Islet of Langerhans (tissue), 1 donor: ENCODE measurements around the gene FGD5.
"Not testable (repeated sequence)": the region's sequence is repeated elsewhere in the genome, so short reads cannot be mapped to it uniquely, and the experiment has no call there.

ENCODE experiments used
- FAIRE-seq: peaks from one replicate; lab custom pipeline; 2011; peaks lifted over from hg19 to GRCh38; lab: Jason Lieb, UNC

FGD5 gene

DNA sequence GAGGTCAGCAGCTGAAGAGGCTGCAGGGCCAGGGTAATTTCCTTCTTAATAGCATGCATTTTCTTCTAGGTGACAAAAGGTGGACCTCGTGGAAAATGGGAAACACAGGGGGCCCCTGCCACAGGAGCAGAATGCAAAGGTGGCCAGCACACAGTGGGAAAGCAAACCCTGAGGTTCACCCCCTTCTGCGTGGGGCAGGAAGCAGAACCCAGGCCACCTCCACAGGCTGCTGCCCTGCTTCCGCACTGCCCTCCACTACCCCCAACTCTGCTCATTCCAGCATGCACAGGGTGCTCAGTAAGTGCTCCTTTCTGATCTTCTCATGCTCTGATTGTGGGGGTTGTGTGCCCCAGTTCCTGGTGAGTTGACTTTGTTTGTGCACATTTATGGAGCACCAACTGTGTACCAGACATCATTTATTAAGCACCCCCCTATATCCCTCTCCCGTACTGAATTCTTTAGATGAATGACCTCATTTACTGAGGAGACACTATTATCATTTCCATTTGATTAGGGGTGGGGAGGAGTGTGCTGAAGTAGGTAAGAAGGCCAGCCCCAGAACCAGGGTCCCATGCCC, 12.7 kb upstream of the FGD5 start:
- FAIRE-seq: no peak

DNA sequence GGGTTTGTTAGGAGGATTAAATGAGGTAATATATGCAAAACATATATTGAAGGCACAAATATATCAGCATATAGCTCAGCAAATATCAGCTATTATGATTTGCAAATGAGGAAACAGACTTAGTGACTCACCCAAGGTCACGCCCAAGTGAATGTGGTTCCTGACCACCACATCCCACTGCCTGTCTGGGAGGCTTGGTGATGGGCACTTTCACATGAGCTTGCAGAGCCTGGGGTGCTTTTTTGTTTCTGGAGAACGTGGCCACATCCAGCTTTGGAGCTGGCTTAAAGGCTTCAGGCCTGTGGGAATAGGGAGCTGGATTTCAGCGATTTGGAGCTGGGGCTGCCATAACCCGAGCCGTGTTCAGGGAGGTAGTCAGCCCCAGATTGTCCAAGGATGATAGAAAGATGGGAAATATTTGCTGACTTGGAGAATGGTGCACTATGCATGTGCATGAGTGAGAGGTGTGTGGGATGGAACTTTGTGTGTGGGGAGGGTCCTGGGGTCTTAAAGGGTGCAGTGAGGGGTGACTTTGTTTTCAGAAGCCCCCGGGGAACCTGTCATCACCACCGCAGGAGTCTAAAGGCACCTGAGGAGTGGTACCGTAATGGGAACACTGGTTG, 12.0 kb upstream of the FGD5 start:
- FAIRE-seq: no peak

DNA sequence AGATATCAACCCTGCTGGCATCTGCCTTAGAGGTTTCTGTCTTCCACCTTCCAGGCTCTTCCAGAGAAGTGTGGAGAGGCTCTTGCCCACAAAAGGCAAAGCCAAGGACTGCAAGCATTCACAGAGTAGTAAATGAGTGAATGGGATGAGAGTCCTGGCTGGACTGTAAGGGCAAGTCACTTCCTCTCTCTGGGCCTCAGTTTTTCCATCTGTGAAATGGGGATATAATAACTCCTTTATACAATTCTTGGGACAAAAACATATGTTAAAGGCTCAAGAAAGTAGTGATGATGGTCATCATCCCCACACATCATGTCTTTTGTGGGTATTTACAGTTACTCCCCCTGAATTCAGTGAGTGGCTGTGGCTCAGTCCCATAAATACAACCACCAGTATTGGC, 10.7 kb upstream of the FGD5 start:
- no peak for FAIRE-seq

DNA sequence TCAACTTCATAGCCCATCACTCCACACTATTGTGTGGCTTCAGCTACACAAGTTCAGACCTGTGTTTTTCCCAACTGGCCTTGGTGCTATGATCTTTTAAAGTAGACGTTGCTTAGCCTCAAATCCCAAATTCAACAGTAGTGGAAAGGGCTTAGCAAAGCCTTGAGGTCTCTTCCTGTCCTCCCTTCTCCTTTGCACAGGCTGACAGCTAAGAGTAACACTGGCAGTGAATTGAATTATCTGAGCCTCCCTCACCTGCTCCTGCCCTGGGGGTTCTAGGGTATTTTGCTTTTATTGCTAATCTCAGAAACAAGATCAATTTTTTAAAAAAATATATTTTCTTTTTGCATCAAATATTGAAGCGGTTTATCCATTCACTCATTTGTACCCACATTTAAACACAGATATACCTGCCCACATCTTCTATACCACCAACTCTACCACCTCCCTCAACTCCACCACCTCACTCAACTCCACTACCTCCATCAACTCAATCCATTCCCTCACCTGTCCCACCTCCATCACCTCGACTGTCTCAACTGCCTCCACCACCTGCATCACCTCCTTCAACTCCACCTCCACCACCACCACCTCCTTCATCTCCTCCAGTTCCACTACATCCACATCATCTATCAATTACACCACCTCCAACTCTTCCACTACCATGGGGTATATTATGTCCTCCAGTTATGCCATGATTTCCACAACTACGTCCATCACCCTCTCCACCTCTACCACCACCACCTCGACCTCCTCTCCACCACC, 10.1 kb upstream of the FGD5 start:
- no peak for FAIRE-seq

DNA sequence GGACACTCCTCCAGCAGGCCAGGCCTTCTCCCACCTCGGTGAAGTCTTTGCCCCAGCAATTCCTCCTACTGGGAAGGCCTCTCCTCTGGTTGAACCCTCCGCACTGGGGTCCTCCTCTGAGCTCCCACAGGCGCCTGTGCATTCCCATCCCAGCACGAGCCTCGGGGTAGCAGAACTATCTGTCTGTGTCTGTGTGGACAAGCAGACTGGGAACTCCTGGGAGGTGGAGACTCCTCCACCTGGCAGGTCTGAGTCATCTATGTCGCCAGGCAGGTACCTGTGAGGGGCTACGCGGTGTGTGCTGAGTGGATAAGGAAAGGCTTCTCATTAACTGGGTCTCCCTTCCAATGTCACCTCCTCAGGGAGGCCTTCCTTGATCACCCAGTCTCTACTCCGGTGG, 9.2 kb upstream of the FGD5 start:
- not testable (repeated sequence) for FAIRE-seq

DNA sequence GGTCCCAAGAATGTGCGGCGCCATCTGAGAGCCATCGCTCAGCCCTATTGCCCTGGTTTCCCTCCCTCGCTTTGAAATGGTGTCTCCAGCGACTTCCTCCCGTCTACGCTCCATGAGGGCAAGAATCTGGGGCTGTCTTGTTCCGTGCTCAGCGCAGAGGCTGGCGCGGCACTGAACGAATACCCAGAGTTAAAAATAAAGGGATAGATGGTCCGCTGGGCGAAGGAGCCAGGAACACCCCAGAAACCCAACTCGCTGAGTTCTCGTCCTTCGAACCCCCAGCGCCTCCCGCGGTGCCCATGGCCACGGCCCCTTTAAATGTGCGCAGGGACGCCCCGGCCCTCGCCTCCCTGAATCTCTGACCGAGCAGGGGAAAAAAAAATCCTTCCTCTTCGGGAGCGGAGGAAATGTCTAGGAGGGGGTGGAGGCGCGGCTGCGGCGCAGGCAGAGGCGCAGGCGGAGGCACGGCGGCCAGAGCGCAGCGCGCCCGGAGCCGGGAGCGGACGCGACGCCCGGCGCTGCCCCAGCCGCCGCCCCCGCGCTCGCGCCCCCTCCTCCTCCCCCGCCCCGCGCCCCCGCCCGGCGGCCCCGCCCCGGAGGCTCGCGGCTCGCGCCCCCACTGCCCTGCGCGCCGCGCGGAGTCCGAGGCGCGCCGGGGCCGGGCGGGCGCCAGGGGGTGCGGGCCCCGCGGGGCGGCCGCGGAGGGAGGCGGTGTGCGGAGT, 8.5 kb upstream of the FGD5 start:
- FAIRE-seq: no peak

DNA sequence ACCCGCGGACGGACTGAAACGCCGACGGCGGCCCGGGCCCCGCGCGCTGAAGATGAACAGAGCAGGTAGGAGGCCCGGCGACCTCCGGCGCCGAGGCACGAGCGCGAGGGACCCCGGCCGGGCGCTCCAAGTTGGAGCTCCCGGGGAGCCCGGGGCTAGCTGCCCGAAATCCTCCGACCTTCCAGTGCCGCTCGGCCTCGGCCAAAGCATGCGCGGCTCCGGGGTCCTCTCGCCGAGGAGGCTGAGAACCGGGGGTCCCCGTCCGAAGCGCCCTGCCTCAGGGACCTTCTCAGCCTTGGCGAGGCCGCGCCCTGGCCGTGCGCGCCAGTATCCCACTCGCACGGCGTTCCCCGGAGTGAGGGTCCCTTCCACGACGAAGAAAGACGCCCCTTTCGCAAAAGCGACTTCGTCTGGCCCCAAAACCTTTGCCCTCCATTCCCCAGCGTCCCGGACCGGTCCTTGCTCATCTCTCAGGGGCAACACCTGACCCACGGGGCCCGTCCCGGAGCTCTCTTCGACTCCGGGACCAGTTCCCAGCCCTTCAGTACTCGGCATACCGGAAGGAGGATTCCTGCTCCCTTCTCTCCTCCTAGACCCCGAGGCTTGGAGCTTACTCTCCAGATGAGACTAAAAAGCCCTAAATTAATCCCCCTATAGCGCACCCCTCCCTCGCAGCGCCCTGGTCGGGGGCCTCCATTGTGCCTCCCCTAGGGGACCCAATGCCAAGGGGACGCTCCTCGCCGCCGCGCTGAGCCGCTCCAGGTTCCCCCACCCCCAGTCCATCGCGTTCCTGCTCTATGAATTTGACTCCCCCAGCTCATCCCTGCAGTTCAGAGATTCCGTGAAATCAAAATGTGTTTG, 7.7 kb upstream of the FGD5 start:
- FAIRE-seq: no peak

DNA sequence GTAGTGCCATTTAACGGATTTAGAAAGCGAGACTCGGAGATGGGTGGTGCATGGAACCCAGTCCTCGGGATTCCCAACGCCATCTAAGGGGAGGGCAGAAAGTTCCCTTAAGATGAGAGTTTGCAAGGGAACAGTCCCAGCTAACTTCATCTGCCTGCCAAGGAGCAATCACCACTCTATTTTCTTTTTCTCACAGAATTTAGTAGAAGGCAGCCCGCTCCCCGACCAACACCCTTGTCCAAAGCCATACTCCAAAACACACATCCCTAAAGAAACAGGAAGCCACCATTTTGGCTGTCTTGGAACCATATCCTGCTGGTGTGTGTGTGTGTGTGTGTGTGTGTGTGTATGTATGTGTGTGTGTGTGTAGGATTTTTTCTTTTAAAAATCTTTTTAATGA, 7.1 kb upstream of the FGD5 start:
- no peak for FAIRE-seq

DNA sequence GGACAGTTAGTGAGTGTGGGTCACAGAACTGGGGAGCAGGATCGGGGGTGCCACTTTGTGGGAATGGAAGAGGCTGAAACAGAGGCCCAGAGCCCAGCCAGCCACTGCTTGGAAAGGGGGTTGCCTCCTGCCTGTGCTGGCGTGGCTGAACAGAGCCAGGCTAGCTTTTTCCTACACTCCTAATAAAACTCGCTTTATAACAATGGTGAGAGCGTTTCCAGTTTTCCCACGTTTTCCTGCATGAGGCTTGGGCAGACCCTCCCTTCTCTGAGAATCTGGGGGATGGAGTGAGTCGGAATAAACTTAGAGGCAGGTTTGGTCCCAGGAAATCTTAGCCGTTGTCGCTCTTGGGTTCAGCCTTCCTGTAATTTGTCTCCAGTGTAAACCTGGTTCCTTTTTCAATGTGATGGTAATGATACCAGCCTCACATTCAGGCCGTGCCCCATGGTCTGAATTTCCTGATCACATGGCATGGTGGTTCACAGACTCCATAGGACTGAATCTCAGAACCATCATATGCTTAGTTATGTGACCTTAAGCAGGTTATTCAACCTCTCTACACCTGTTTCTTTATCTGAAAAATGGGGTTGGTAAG, 6.5 kb upstream of the FGD5 start:
- no peak for FAIRE-seq

DNA sequence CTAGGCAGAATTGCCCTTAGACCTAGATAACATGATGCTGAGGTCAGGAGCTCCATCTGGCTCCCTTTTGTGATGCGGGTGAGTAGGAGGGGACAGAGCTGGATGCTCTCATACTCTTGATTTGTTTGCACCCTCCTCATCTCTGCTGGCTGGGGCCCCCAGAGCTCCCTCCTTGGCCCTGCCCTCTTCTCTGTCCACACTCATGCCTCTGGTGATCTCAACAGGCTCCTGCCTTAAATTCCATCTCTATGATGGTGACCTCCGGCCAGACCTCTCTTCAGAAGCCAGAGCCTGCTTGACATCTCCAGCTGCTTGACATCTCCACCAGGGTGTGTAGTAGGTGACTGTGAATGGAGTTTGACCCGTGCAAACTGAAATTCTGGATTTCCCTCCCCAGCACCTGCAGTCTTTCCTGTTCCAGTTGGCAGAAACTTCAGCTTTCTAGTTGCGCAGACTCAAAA, 4.3 kb upstream of the FGD5 start:
- FAIRE-seq: no peak

DNA sequence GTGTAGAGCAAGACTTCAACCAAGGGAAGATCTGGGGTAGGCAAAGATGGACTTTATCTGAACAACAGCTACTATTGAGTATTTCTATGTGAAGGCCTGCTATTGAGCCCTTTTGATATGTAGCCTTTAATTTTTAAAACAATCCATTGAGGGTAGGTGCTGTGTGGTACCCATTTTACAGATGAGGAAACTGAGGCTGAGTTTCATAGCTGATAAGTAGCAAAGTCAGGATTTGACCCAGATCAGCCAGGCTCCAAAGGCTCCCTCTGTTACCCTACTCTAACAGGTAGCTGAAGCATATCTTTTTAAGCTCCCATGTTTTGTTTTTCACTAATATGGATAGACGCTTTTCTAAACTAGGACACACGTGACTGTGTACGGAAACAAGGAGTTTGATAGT, 2.4 kb upstream of the FGD5 start:
- FAIRE-seq: no peak

DNA sequence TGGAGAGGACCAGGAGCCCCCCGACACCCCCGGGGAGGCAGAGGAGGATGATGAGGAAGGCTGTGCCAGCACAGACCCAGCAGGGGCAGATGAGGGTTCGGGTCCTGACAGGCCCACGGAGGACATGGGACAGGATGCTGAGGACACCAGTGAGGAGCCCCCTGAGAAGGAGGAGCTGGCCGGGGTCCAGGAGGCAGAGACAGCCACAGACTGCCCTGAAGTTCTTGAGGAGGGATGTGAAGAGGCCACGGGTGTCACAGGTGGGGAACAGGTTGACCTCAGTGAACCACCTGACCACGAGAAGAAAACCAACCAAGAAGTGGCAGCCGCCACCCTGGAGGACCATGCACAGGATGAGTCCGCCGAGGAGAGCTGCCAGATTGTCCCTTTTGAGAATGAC, 909 bp downstream of the FGD5 start:
- FAIRE-seq: no peak

DNA sequence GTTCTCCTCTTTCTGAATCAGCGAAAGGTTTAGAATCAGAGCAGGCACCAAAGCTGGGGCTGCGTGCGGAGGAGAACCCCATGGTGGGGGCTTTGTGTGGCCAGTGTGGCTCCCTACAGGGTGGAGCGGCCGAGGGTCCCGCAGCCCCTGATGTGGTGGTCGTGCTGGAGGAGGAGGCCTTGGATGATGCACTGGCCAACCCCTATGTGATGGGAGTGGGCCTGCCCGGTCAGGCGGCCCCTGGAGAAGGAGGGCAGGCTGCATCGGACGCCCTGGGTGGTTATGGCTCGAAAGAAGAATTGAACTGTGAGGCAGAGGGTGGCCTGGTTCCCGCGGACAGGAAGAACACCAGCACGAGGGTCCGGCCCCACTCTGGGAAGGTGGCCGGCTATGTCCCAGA, 1.4 kb downstream of the FGD5 start:
- no peak for FAIRE-seq

DNA sequence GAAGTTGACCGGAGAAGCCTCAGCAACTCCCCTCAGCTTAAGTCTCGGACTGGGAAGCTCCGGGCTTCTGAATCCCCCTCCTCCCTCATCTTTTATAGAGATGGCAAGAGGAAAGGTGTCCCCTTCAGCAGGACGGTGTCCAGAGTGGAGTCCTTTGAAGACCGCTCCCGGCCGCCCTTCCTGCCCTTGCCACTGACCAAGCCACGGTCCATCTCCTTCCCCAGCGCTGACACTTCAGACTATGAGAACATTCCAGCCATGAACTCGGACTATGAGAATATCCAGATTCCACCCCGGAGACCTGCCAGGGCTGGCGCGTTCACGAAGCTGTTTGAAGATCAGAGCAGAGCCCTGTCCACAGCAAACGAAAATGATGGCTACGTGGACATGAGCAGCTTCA, 2.4 kb downstream of the FGD5 start:
- no peak for FAIRE-seq

DNA sequence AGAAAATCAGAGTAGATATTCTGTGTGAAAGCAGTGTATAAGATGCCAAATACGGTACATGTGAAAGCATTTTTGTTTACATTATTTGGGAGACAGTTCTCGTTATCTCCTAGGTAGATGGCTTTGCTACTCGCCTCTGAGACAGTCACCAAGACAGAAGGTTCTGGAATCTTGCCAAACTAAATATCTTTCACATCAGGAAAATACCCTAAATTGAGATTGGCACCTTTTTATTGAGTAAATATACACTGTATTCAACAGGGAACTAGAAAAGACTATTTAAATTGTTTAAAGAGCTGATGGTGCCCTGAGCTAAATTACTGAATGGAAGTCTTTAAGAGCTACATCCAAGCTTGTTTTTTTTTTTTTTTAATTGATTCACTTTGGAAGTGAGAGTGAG, 3.4 kb downstream of the FGD5 start:
- FAIRE-seq: no peak

DNA sequence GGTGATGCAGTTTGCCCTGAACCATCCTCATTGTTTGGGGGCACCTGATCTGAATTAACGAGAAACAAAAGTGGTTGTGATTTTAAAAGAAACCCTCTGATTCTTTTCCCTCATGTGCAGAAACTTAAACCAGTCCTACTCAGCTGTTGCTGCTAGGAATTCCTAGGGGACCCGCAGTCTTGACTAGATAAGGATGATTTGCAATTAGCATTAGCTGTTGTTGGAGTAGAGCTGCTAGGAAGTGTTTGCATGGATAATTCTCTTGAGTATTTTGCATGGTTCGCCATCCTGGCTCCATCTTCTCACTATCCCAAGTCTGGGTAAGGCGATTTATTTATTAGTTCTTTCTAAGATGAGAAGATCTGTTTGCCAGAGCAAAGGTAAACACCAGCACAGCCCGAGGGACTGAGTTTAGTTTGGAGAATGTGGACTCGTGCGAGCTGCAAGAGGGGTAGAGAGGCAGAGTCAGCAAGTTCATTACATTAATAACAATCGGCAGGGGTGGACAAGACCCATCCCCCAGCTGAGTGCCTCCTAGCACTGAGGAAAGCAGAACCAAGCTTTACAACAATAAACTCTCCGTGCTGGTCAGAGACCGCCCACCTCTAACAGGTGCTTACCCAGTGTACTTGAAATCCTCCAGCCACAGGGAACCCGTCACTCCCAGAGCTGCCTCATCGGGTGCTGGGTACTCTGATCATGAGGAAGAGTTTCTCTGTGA, 4.1 kb downstream of the FGD5 start:
- no peak for FAIRE-seq

DNA sequence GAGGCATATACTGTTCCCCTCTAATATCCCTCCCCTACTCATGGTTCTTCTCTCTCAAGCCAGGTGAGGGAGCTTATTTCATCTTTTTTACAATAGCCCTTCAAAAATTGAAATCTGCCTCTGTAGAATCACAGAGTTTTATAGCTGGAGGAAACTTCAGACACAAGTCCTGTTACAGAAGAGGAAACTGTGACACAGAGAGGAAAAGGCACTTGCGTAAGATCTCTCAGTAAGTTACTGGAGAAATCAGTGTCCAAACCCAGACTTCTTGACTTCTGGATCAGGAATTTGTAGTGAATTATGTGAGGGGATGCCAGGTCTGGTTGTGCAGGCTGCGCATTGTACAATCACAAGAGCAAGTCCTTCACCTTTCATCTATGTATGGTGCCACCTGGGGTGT, 4.6 kb downstream of the FGD5 start:
- no peak for FAIRE-seq

DNA sequence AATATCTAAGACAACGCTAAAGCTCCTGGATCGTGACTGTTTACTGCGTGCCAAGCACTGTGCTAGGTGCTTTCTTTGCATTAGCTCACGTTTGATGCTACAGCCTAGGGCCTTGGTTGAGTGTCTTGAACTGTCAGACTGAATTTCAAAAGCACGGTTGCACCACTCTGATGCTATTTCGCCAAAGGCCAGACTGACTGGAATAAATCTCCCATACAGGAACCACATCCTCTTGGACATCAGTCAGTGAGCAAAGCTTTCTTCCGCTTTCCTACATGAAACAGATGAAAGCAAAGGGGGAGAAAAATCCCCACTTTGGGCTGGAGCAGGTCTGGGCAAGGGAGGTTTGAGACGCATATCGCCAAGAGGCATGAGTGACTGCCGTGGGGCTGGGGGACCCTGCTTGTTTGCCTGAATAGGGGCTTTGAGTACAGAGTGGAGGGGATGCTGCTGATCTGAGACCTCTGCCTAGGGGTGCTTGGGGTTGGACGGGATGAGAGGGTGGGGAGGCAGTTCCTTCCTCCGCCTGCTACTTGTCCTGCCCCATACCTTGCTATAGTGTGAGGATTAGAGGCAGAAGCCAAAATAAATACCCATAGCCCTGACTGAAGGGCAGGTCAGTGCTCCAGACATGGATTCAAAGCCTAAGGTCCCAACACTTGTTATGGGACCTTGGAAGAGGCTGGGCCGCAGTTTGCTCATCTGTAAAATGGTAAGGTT, 5.3 kb downstream of the FGD5 start:
- FAIRE-seq: no peak

DNA sequence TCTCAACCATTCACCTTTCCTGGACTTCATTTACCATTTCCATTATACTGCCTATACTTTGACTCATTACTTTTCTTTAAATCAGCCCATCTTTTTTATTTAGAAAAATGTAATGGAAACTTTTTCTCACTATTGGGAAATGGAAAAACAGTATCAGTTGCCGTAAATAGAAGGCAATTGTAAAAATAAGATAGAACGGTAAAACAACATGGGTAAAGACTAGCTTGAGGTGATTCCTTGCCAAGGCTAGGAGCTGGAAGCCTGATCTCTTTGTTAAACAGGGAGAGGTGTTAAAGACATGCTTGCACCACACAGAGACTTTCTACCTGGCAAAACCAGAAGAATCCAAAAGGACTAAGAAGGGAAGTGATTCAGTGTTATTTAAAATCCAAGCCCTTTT, 5.9 kb downstream of the FGD5 start:
- FAIRE-seq: no peak

DNA sequence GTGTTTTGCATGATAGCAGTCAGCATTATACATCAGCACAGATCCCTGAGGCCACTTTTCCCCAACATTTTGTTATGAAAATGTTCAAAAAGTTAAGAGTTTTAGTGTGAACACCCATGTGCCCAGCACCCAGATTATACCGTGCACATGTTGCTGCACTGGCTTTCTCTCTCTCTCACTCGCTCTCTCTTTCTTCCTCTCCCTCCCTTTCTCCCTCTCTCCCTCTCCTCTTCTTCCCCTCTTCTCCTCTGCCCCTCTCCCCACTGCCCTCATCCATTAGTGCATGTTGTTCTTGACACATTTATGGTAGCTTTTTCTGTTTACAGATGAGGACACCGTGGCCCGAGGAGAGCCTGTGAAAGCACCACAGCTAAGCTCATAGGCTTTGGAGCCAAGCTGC, 7.3 kb downstream of the FGD5 start:
- no peak for FAIRE-seq
